ENCODE results near the gene ITFG1. TPM values are rescaled to one million over a fixed set of nuclear protein-coding genes. Genes with fewer than 3 reads are reported as not detected.

The ITFG1 gene
- total RNA-seq, 1 donor = 15.3 TPM

GRCh38 chr16:47129755-47130435 lies 331.0 kb downstream of the ITFG1 start:
- DNase-seq (ENCODE audit: low read depth in 2 of 3, low spot score in 2 of 3) = no peak

GRCh38 chr16:47127541-47127940 lies 333.3 kb downstream of the ITFG1 start:
- no peak for DNase-seq (ENCODE audit: low read depth in 2 of 3, low spot score in 2 of 3)

- no peak for DNase-seq (ENCODE audit: low read depth in 2 of 3, low spot score in 2 of 3)
These were observed 335.1 kb downstream of the ITFG1 start for GRCh38 chr16:47125757-47126156.

- no peak for DNase-seq (ENCODE audit: low read depth in 2 of 3, low spot score in 2 of 3)
These were observed 347.7 kb downstream of the ITFG1 start for GRCh38 chr16:47113130-47113529.

GRCh38 chr16:47110939-47111338 lies 349.9 kb downstream of the ITFG1 start:
- no peak for DNase-seq (ENCODE audit: low read depth in 2 of 3, low spot score in 2 of 3)

- no peak for DNase-seq (ENCODE audit: low read depth in 2 of 3, low spot score in 2 of 3)
These were observed 351.5 kb downstream of the ITFG1 start for GRCh38 chr16:47109361-47109760.

Small RNA genes within 50 kb of the gene (small RNA-seq; reads per million reads assigned to genes)
- gene RF00019 (not detected), gene RNA5SP425 (not detected)

Other genes starting within 250 kb of the ITFG1 start
- 46.6 TPM for gene PHKB, start 268 bp upstream of the ITFG1 start, total RNA-seq